Kasumi-1 (cell line): ENCODE results near the gene CDC14A.

Experiments used
- DNase-seq, 2 experiments: peaks; one replicate each; lab custom pipeline; 2025; lab: John Stamatoyannopoulos, UW

The CDC14A gene

GRCh38 chr1:100494393-100495084, 142.2 kb downstream of the CDC14A start:
- DNase-seq = no peak

- no peak for DNase-seq
Observed at GRCh38 chr1:100496896-100497295, 144.6 kb downstream of the CDC14A start.

- no peak for DNase-seq
Observed at GRCh38 chr1:100497796-100498195, 145.5 kb downstream of the CDC14A start.

GRCh38 chr1:100499194-100499811, 147.0 kb downstream of the CDC14A start:
- no peak for DNase-seq

GRCh38 chr1:100502052-100502792, 149.9 kb downstream of the CDC14A start:
- no peak for DNase-seq

- no peak for DNase-seq
Observed at GRCh38 chr1:100506217-100506616, 153.9 kb downstream of the CDC14A start.

- DNase-seq = peak; percentile 45 to 47
Observed at GRCh38 chr1:100510451-100510850, 158.1 kb downstream of the CDC14A start.

- peak; percentile 93 to 95 for DNase-seq
Observed at GRCh38 chr1:100511058-100511457, 158.8 kb downstream of the CDC14A start.

- DNase-seq = no peak
Observed at GRCh38 chr1:100511773-100512172, 159.5 kb downstream of the CDC14A start.

- DNase-seq = no peak
Observed at GRCh38 chr1:100512803-100513352, 160.6 kb downstream of the CDC14A start.

GRCh38 chr1:100516857-100517256, 164.6 kb downstream of the CDC14A start:
- no peak for DNase-seq

- DNase-seq = no peak
Observed at GRCh38 chr1:100517515-100517914, 165.2 kb downstream of the CDC14A start.

GRCh38 chr1:100518023-100518422, 165.7 kb downstream of the CDC14A start:
- DNase-seq = no peak

GRCh38 chr1:100523038-100523652, 170.8 kb downstream of the CDC14A start:
- DNase-seq = peak; percentile 90 to 96

GRCh38 chr1:100524355-100524754, 172.0 kb downstream of the CDC14A start:
- DNase-seq = no peak

- DNase-seq = no peak
Observed at GRCh38 chr1:100526894-100527293, 174.6 kb downstream of the CDC14A start.

GRCh38 chr1:100528871-100529270, 176.6 kb downstream of the CDC14A start:
- DNase-seq = no peak

- DNase-seq = no peak
Observed at GRCh38 chr1:100530141-100530540, 177.8 kb downstream of the CDC14A start.

GRCh38 chr1:100530880-100531487, 178.7 kb downstream of the CDC14A start:
- peak; percentile 76 to 87 for DNase-seq

- no peak for DNase-seq
Observed at GRCh38 chr1:100532645-100533044, 180.3 kb downstream of the CDC14A start.

GRCh38 chr1:100535264-100535663, 183.0 kb downstream of the CDC14A start:
- DNase-seq = peak; percentile 45 to 48

- DNase-seq = no peak
Observed at GRCh38 chr1:100536031-100536430, 183.7 kb downstream of the CDC14A start.
